CD14-positive monocyte (primary cell): ENCODE results near the gene DHX57. TPM values are rescaled to one million over a fixed set of nuclear protein-coding genes. Genes with fewer than 3 reads are reported as not detected.

Experiments used
- DNase-seq, 3 donors: peaks; one replicate each; pipeline ENCODE4 v3.0.0-alpha.2; 2011 to 2022
- H2AFZ ChIP-seq: 2 replicates; pipeline ENCODE4 v1.6.0; 2012; ENCODE audit warnings: mild to moderate bottlenecking, low read depth, low read length, inconsistent platforms; ENCODE audit not compliant: insufficient read depth, poor library complexity, severe bottlenecking
- H3K27ac ChIP-seq, 2 donors: 1 replicate in 1 of 2; 2 replicates in 1 of 2; pipeline ENCODE4 v1.5.1; 2012 to 2013; ENCODE audit warnings: low read length in 2 of 2, control low read depth in 1 of 2, inconsistent platforms in 1 of 2, low read depth in 1 of 2, mild to moderate bottlenecking in 1 of 2
- H3K27me3 ChIP-seq, 2 donors: one replicate each; pipeline versions ENCODE4 v1.6.0 to v1.6.1; 2011 to 2013; ENCODE audit warnings: low read length in 2 of 2; ENCODE audit not compliant: control insufficient read depth in 2 of 2, insufficient read depth in 2 of 2
- H3K36me3 ChIP-seq, 2 donors: replicated peaks in 1 of 2; 1 replicate in 1 of 2; 2 replicates in 1 of 2; pipeline versions ENCODE4 v1.5.1 to v1.6.1; 2012 to 2013; ENCODE audit warnings: low read length in 2 of 2, control low read depth in 1 of 2, inconsistent platforms in 1 of 2, mild to moderate bottlenecking in 1 of 2; ENCODE audit not compliant: insufficient read depth in 2 of 2, control insufficient read depth in 1 of 2
- H3K4me1 ChIP-seq, 2 donors: 1 replicate in 1 of 2; 2 replicates in 1 of 2; pipeline versions ENCODE4 v1.5.1 to v1.6.1; 2012 to 2013; ENCODE audit warnings: low read length in 2 of 2, control low read depth in 1 of 2, inconsistent platforms in 1 of 2, mild to moderate bottlenecking in 1 of 2, moderate library complexity in 1 of 2; ENCODE audit not compliant: insufficient read depth in 2 of 2, control insufficient read depth in 1 of 2
- H3K4me2 ChIP-seq: replicated peaks from 2 replicates; pipeline ENCODE3; 2012; ENCODE audit warnings: low read length, moderate library complexity, mild to moderate bottlenecking; ENCODE audit not compliant: poor library complexity, severe bottlenecking; ENCODE audit errors: extremely low read depth
- H3K4me3 ChIP-seq, 3 experiments: fragments of 200-600 bp in 1 of 3; sonication (generic) in 1 of 3; replicated peaks in 1 of 3; 1 replicate in 2 of 3; 2 replicates in 1 of 3; pipeline ENCODE4 v1.5.1; 2011 to 2013; ENCODE audit warnings: low read length in 3 of 3, mild to moderate bottlenecking in 3 of 3, control low read depth in 2 of 3, low read depth in 2 of 3, inconsistent platforms in 1 of 3, moderate library complexity in 1 of 3
- H3K79me2 ChIP-seq: 2 replicates; pipeline ENCODE4 v1.6.0; 2012; ENCODE audit warnings: mild to moderate bottlenecking, control low read depth, inconsistent platforms, low read length, moderate library complexity; ENCODE audit not compliant: insufficient read depth
- H3K9ac ChIP-seq: 2 replicates; pipeline ENCODE4 v1.6.0; 2017; ENCODE audit warnings: low read length, mild to moderate bottlenecking; ENCODE audit not compliant: insufficient read depth, poor library complexity, severe bottlenecking
- H3K9me3 ChIP-seq, 2 donors: replicated peaks in 1 of 2; 1 replicate in 1 of 2; 2 replicates in 1 of 2; pipeline versions ENCODE4 v1.5.1 to v1.6.1; 2012 to 2013; ENCODE audit warnings: low read length in 2 of 2, control low read depth in 1 of 2; ENCODE audit not compliant: control insufficient read depth in 1 of 2, insufficient read depth in 1 of 2
- H4K20me1 ChIP-seq: 2 replicates; pipeline ENCODE4 v1.6.0; 2012; ENCODE audit warnings: mild to moderate bottlenecking, low read length, control low read depth, moderate library complexity; ENCODE audit not compliant: insufficient read depth
- H3K27ac Mint-ChIP-seq, 7 donors: one replicate each; pipeline ENCODE4 v1.8.0; 2020; ENCODE audit warnings: mild to moderate bottlenecking in 7 of 7, mixed read lengths in 7 of 7, moderate library complexity in 6 of 7, inconsistent platforms in 2 of 7
- H3K27me3 Mint-ChIP-seq, 3 donors: one replicate each; pipeline ENCODE4 v1.8.0; 2021 to 2022; ENCODE audit warnings: low read depth in 3 of 3, mild to moderate bottlenecking in 3 of 3, mixed read lengths in 3 of 3, moderate library complexity in 3 of 3, inconsistent platforms in 1 of 3
- H3K36me3 Mint-ChIP-seq, 2 donors: one replicate each; pipeline ENCODE4 v1.8.0; 2020; ENCODE audit warnings: mixed read lengths in 2 of 2, inconsistent platforms in 1 of 2, mild to moderate bottlenecking in 1 of 2
- H3K4me1 Mint-ChIP-seq: one replicate; pipeline ENCODE4 v1.8.0; 2020; ENCODE audit warnings: mild to moderate bottlenecking, mixed read lengths
- H3K4me3 Mint-ChIP-seq, 2 donors: one replicate each; pipeline ENCODE4 v1.8.0; 2020; ENCODE audit warnings: mild to moderate bottlenecking in 2 of 2, mixed read lengths in 2 of 2, moderate library complexity in 1 of 2
- H3K9me3 Mint-ChIP-seq, 7 donors: one replicate each; pipeline ENCODE4 v1.8.0; 2020 to 2022; ENCODE audit warnings: mixed read lengths in 7 of 7, mild to moderate bottlenecking in 6 of 7, moderate library complexity in 6 of 7, inconsistent platforms in 2 of 7
- CTCF ChIP-seq: fragments of 200-600 bp; IDR thresholded peaks from one replicate; pipeline ENCODE4 v1.8.0; 2022; ENCODE audit warnings: antibody characterized with exemption, mild to moderate bottlenecking
- whole genome bisulfite sequencing: methylation state at CpG from one replicate; pipeline ENCODE4 v1.1.5; 2013; ENCODE audit warnings: missing lambda C conversion rate; ENCODE audit not compliant: insufficient coverage; 5-methylcytosine and 5-hydroxymethylcytosine counted together
- intact Hi-C, 2 donors: fragments of 100-400 bp; cut with micrococcal nuclease; formaldehyde crosslinking; loops; one replicate each; pipeline versions ENCODE4 v1.15.0 to v1.15.1; 2023
- polyA plus RNA-seq, 3 donors: library from polyadenylated mRNA; depleted of rRNA in 1 of 3; unstranded in 2 of 3; stranded (reverse) in 1 of 3; fragments of 300-500 nt in 2 of 3; fragments of >200 nt in 1 of 3; fragmentation: Illumina TruSeq in 2 of 3; gene quantifications; 1 replicate in 2 of 3; 2 replicates in 1 of 3; pipeline ENCODE4 v1.2.3, GENCODE V29; 2012 to 2021

DHX57 gene
- polyA plus RNA-seq, 3 donors: 7.7 to 13.4 (median 12.9) TPM

GRCh38 chr2:38862476-38862875 is 13.3 kb downstream of the DHX57 start:
- Histone ChIP-seq H3K27me3 (no peaks in the 10 kb centered on the region), H3K4me1 (no peaks in the 10 kb centered on the region), H3K9me3 (no peaks in the 10 kb centered on the region), H3K36me3 (peaks cover 60 to 92% of the 10 kb centered on the region in 2 donors), H2AFZ (no peak overlapping the region), H4K20me1 (no peaks in the 10 kb centered on the region), H3K4me2 (no peak overlapping the region), H3K4me3 (no peak overlapping the region), H3K27ac (no peak overlapping the region), H3K79me2 (no peaks in the 10 kb centered on the region), H3K9ac (no peak overlapping the region)
- no peak for DNase-seq
- H3K27me3 Mint-ChIP-seq: no peaks in the 10 kb centered on the region
- TF ChIP-seq CTCF: no peak
- no peak overlapping the region for H3K4me3 Mint-ChIP-seq
- H3K4me1 Mint-ChIP-seq: peaks cover 2% of the 10 kb centered on the region
- H3K9me3 Mint-ChIP-seq: peaks cover 0 to 3% (median 0%) of the 10 kb centered on the region in 7 donors
- H3K27ac Mint-ChIP-seq: peak overlapping the region in 1 of 7 donors; percentile 32
- peaks cover 79 to 85% of the 10 kb centered on the region in 2 donors for H3K36me3 Mint-ChIP-seq
- intact Hi-C loops: no loop called here

GRCh38 chr2:38856165-38856564 is 19.6 kb downstream of the DHX57 start:
- intact Hi-C loops: no loop called here
- Histone ChIP-seq H2AFZ (no peak overlapping the region), H3K9ac (no peak overlapping the region), H4K20me1 (no peaks in the 10 kb centered on the region), H3K9me3 (no peaks in the 10 kb centered on the region), H3K4me3 (no peak overlapping the region), H3K79me2 (no peaks in the 10 kb centered on the region), H3K36me3 (peaks cover 59 to 90% of the 10 kb centered on the region in 2 donors), H3K27ac (peak overlapping the region in 1 of 2 donors; percentile 58), H3K27me3 (no peaks in the 10 kb centered on the region), H3K4me1 (peaks cover 2 to 6% of the 10 kb centered on the region in 2 donors), H3K4me2 (no peak overlapping the region)
- no peaks in the 10 kb centered on the region for H3K4me1 Mint-ChIP-seq
- no peaks in the 10 kb centered on the region for H3K27me3 Mint-ChIP-seq
- peak overlapping the region in 1 of 7 donors; percentile 71 for H3K27ac Mint-ChIP-seq
- H3K9me3 Mint-ChIP-seq: peaks cover 0 to 3% (median 0%) of the 10 kb centered on the region in 7 donors
- TF ChIP-seq CTCF: no peak
- DNase-seq: peak in 2 of 3 donors; percentile 44 to 49
- WGBS: no CpG with 5 or more reads among the region's 1 CpG
- no peak overlapping the region for H3K4me3 Mint-ChIP-seq
- peaks cover 67 to 80% of the 10 kb centered on the region in 2 donors for H3K36me3 Mint-ChIP-seq
